ENCODE measurements around the gene IL16.

IL16 gene

DNA sequence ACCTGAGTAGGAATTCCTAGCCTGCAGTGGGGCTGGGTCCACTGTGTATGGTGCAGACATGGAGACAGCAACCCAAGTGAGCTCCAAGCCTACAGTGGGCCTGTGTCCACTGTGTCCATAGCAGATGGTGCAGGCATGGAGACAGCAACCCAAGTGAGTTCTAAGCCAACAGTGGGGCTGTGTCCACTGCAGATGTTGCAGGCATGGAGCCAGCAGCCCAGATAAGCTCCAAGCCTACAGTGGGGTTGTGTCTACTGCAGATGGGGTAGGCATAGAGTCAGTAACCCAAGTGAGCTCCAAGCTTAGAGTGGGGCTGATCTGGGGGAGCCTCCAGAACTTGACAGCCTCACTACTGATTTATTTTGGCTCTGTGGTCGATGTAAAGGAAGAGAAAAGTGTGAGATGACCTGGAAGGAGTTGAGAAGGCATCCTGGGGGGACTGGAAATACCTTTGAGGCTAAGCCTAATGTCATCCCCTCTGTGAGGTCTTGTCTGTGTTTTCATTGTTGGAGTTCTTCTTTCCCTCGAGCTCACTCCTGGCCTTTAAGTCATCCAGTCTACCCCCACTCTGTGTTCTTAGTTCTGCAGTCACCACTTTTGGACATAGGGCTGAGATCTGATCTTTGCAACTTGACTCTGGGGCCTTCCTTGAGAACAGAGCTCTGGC is 22.4 kb upstream of the IL16 start:
- no peaks in the 10 kb centered on the region for H3K9me2 ChIP-seq (replicated peaks; ENCODE audit: insufficient read depth, low read length)
- no peaks in the 10 kb centered on the region for H4K20me1 ChIP-seq (ENCODE audit: low read depth, low read length)
- no peaks in the 10 kb centered on the region for H3F3A ChIP-seq (ENCODE audit: insufficient read depth)
- no peak overlapping the region for H2AFZ ChIP-seq (ENCODE audit: low read depth, low read length, severe bottlenecking)
- H3K27me3 ChIP-seq (ENCODE audit: low read length), result no peaks in the 10 kb centered on the region
- H3K36me3 ChIP-seq (ENCODE audit: low read length), result no peaks in the 10 kb centered on the region
- no peak overlapping the region for H3K27ac ChIP-seq (ENCODE audit: low read depth, low read length)
- no peaks in the 10 kb centered on the region for H3K9me3 ChIP-seq (ENCODE audit: insufficient read depth, low read length)
- no peak overlapping the region for H3K9ac ChIP-seq (ENCODE audit: low read length)
- H3K4me2 ChIP-seq (ENCODE audit: low read depth, low read length, poor library complexity, severe bottlenecking), result no peak overlapping the region
- TF ChIP-seq EZH2phosphoT487 (conservative IDR thresholded peaks at IDR 0.05; ENCODE audit: low read length) (no peak), CTCF (IDR thresholded peaks at IDR 0.05; ENCODE audit: insufficient read depth, low read length, poor library complexity, severe bottlenecking) (no peak)
- H3K4me3 ChIP-seq (ENCODE audit: insufficient read depth, low read length, poor library complexity, severe bottlenecking), result no peak overlapping the region
- no peaks in the 10 kb centered on the region for H3K79me2 ChIP-seq (ENCODE audit: insufficient read depth, low read length)

DNA sequence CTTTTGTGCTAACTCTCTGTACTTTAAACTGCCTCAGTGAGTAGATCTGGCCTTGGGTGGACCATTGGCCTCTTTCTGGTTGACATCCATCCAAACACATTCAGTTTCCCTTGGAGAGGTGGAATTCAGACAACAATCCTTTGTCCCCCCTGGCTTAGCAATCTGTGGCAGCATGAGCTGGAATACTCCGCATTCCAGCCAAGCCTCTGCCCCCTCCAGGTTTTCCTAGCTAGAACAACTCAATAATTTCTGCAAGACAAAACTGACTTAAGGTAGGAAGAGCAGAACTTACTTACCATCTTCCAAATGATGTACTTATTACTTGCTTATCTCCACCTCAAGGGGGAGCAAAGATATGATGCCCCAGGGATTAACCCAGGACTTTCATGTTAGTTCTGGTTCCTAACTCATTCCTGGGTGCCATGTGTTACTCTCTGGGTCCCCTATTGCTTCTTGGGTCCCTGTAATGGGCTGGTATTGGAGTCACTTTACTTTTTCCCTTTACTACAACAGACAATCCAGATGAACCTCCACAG is 21.8 kb upstream of the IL16 start:
- Histone ChIP-seq H3K27ac (ENCODE audit: low read depth, low read length) (no peak overlapping the region), H4K20me1 (ENCODE audit: low read depth, low read length) (no peaks in the 10 kb centered on the region), H3K4me2 (ENCODE audit: low read depth, low read length, poor library complexity, severe bottlenecking) (no peak overlapping the region), H3K9me3 (ENCODE audit: insufficient read depth, low read length) (no peaks in the 10 kb centered on the region), H3K36me3 (ENCODE audit: low read length) (no peaks in the 10 kb centered on the region), H2AFZ (ENCODE audit: low read depth, low read length, severe bottlenecking) (no peak overlapping the region), H3K9me2 (replicated peaks; ENCODE audit: insufficient read depth, low read length) (no peaks in the 10 kb centered on the region), H3K27me3 (ENCODE audit: low read length) (no peaks in the 10 kb centered on the region), H3K79me2 (ENCODE audit: insufficient read depth, low read length) (no peaks in the 10 kb centered on the region), H3K4me3 (ENCODE audit: insufficient read depth, low read length, poor library complexity, severe bottlenecking) (no peak overlapping the region), H3F3A (ENCODE audit: insufficient read depth) (no peaks in the 10 kb centered on the region), H3K9ac (ENCODE audit: low read length) (no peak overlapping the region)
- no peak for TF ChIP-seq EZH2phosphoT487 (conservative IDR thresholded peaks at IDR 0.05; ENCODE audit: low read length)
- TF ChIP-seq CTCF (IDR thresholded peaks at IDR 0.05; ENCODE audit: insufficient read depth, low read length, poor library complexity, severe bottlenecking), result no peak

DNA sequence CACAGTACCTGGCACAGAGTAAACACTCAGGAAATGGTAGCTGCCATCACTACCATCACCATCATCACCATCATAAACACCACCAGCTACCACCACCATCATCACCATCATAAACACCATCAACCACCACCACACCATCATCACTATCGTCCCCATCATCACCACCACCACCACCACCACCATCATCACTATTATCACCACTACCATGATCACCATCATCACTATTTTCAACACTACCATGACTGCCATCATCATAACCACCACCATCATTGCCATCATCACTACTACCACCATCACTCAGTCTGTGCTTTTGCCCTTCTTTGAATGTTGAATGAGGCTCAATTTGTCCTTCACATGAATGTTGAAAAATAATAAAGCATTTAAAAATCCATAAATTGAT is 21.2 kb upstream of the IL16 start:
- no peaks in the 10 kb centered on the region for H4K20me1 ChIP-seq (ENCODE audit: low read depth, low read length)

More for the DNA sequence above, 21.2 kb upstream of the IL16 start:
- Histone ChIP-seq H2AFZ (ENCODE audit: low read depth, low read length, severe bottlenecking) (no peak overlapping the region), H3F3A (ENCODE audit: insufficient read depth) (no peaks in the 10 kb centered on the region), H3K27me3 (ENCODE audit: low read length) (no peaks in the 10 kb centered on the region), H3K9me2 (replicated peaks; ENCODE audit: insufficient read depth, low read length) (no peaks in the 10 kb centered on the region), H3K36me3 (ENCODE audit: low read length) (no peaks in the 10 kb centered on the region), H3K4me2 (ENCODE audit: low read depth, low read length, poor library complexity, severe bottlenecking) (no peak overlapping the region), H3K9me3 (ENCODE audit: insufficient read depth, low read length) (no peaks in the 10 kb centered on the region), H3K79me2 (ENCODE audit: insufficient read depth, low read length) (no peaks in the 10 kb centered on the region), H3K9ac (ENCODE audit: low read length) (no peak overlapping the region), H3K4me3 (ENCODE audit: insufficient read depth, low read length, poor library complexity, severe bottlenecking) (no peak overlapping the region), H3K27ac (ENCODE audit: low read depth, low read length) (no peak overlapping the region)
- TF ChIP-seq EZH2phosphoT487 (conservative IDR thresholded peaks at IDR 0.05; ENCODE audit: low read length) (no peak), CTCF (IDR thresholded peaks at IDR 0.05; ENCODE audit: insufficient read depth, low read length, poor library complexity, severe bottlenecking) (no peak)

All from SU-DHL-6 (cell line).